Trophoblast cell (in vitro differentiated cells and primary cell): ENCODE data around the gene RFX8.

ENCODE experiments used
- DNase-seq, 2 donors: peaks; one replicate each; pipeline ENCODE4 v3.0.0-alpha.2; 2016
- H2AFZ ChIP-seq: 2 replicates; pipeline ENCODE4 v1.6.1; 2013; ENCODE audit warnings: low read length, moderate library complexity, mild to moderate bottlenecking; ENCODE audit not compliant: insufficient read depth, poor library complexity
- H2AK5ac ChIP-seq: 2 replicates; pipeline ENCODE4 v1.6.1; 2013; ENCODE audit warnings: mild to moderate bottlenecking, low read length
- H2BK120ac ChIP-seq: 2 replicates; pipeline ENCODE4 v1.6.1; 2013; ENCODE audit warnings: low read length, mild to moderate bottlenecking, moderate library complexity; ENCODE audit not compliant: insufficient read depth, poor library complexity
- H2BK12ac ChIP-seq: 2 replicates; pipeline ENCODE4 v1.6.1; 2013; ENCODE audit warnings: mild to moderate bottlenecking, low read length, moderate library complexity
- H2BK5ac ChIP-seq: 2 replicates; pipeline ENCODE4 v1.6.1; 2013; ENCODE audit warnings: low read length, low read depth, moderate library complexity, mild to moderate bottlenecking; ENCODE audit not compliant: poor library complexity
- H3K14ac ChIP-seq: 2 replicates; pipeline ENCODE4 v1.6.1; 2013; ENCODE audit warnings: mild to moderate bottlenecking, low read length
- H3K18ac ChIP-seq: 2 replicates; pipeline ENCODE4 v1.6.1; 2013; ENCODE audit warnings: mild to moderate bottlenecking, low read length
- H3K23ac ChIP-seq: 2 replicates; pipeline ENCODE4 v1.6.1; 2013; ENCODE audit warnings: low read length
- H3K27ac ChIP-seq: 2 replicates; pipeline ENCODE4 v1.5.1; 2013; ENCODE audit warnings: low read depth, mild to moderate bottlenecking, inconsistent platforms, low read length, moderate library complexity
- H3K27me3 ChIP-seq: 2 replicates; pipeline ENCODE4 v1.6.1; 2013; ENCODE audit warnings: inconsistent platforms, mild to moderate bottlenecking, low read length, moderate library complexity; ENCODE audit not compliant: insufficient read depth
- H3K36me3 ChIP-seq, 2 experiments: 1 replicate in 1 of 2; 2 replicates in 1 of 2; pipeline ENCODE4 v1.6.1; 2013; ENCODE audit warnings: low read length in 2 of 2, mild to moderate bottlenecking in 2 of 2, moderate library complexity in 1 of 2; ENCODE audit not compliant: insufficient read depth in 2 of 2, control insufficient read depth in 1 of 2
- H3K4ac ChIP-seq: 2 replicates; pipeline ENCODE4 v1.6.1; 2013; ENCODE audit warnings: low read depth, mild to moderate bottlenecking, low read length, moderate library complexity
- H3K4me1 ChIP-seq, 2 experiments: 1 replicate in 1 of 2; 2 replicates in 1 of 2; pipeline ENCODE4 v1.6.1; 2013; ENCODE audit warnings: low read length in 2 of 2, mild to moderate bottlenecking in 2 of 2, moderate library complexity in 1 of 2; ENCODE audit not compliant: insufficient read depth in 2 of 2, control insufficient read depth in 1 of 2
- H3K4me2 ChIP-seq: 2 replicates; pipeline ENCODE4 v1.6.1; 2013; ENCODE audit warnings: inconsistent platforms, mild to moderate bottlenecking, low read length, moderate library complexity
- H3K4me3 ChIP-seq: 2 replicates; pipeline ENCODE4 v1.5.1; 2013; ENCODE audit warnings: mild to moderate bottlenecking, low read depth, low read length, inconsistent platforms
- H3K79me1 ChIP-seq: one replicate; pipeline ENCODE4 v1.6.1; 2013; ENCODE audit warnings: low read length
- H3K79me2 ChIP-seq: 2 replicates; pipeline ENCODE4 v1.6.1; 2013; ENCODE audit warnings: low read length, mild to moderate bottlenecking; ENCODE audit not compliant: control insufficient read depth, insufficient read depth, poor library complexity
- H3K9ac ChIP-seq: 2 replicates; pipeline ENCODE4 v1.6.1; 2013; ENCODE audit warnings: mild to moderate bottlenecking, low read length
- H3K9me3 ChIP-seq: 2 replicates; pipeline ENCODE4 v1.6.1; 2013; ENCODE audit warnings: low read depth, mild to moderate bottlenecking, control low read depth, inconsistent platforms, low read length; ENCODE audit not compliant: insufficient read depth
- H4K12ac ChIP-seq: 2 replicates; pipeline ENCODE4 v1.6.1; 2013; ENCODE audit warnings: low read depth, mild to moderate bottlenecking, low read length, moderate library complexity
- H4K8ac ChIP-seq: 2 replicates; pipeline ENCODE4 v1.6.1; 2013; ENCODE audit warnings: low read depth, mild to moderate bottlenecking, low read length, moderate library complexity
- H4K91ac ChIP-seq: one replicate; pipeline ENCODE4 v1.6.1; 2013; ENCODE audit warnings: low read depth, mild to moderate bottlenecking, low read length, moderate library complexity
- WGBS: extraction: QIAGEN DNeasy Blood & Tissue Kit; methylation state at CpG from one replicate; pipeline ENCODE4 v1.1.7; 2013; ENCODE audit warnings: missing lambda C conversion rate; ENCODE audit not compliant: insufficient read length, insufficient coverage; ENCODE audit errors: extremely low coverage; 5-methylcytosine and 5-hydroxymethylcytosine counted together

The RFX8 gene

DNA sequence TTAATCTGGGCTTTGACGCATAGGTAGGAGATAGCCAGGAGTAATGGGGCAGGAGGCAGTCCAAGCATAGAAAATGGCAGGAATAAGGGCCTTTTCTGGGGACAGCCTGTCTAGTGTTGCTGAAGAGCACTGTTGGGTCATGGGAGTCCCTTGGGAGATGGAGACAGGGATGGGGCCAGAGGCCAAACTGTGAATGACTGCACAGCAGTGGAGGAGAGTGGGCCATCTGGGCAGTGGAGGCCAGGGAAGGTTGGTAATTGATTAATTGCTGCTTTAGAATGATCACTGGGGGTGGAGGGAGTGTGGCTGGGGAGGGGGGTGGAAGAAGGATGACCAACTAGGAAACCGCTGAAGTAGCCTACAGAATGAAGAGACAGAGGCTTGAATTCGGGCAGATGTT, 59.0 kb downstream of the RFX8 start:
- no CpG with 5 or more reads among the region's 3 CpGs for WGBS
- H3K9ac ChIP-seq, result no peak overlapping the region

GRCh38 chr2:101415220-101415619, 59.7 kb downstream of the RFX8 start:
- H3K9ac ChIP-seq, result no peak overlapping the region
- H4K91ac ChIP-seq, result no peak overlapping the region
- H3K4ac ChIP-seq, result no peak overlapping the region
- no peak overlapping the region for H2BK12ac ChIP-seq
- H4K8ac ChIP-seq, result no peak overlapping the region
- H3K27ac ChIP-seq, result no peak overlapping the region
- no peaks in the 10 kb centered on the region for H3K79me2 ChIP-seq
- peaks cover 4 to 6% of the 10 kb centered on the region in 2 experiments for H3K4me1 ChIP-seq
- no peak overlapping the region for H3K14ac ChIP-seq
- H3K18ac ChIP-seq, result no peak overlapping the region
- no peak overlapping the region for H3K23ac ChIP-seq
- no peak overlapping the region for H2BK120ac ChIP-seq
- H3K4me3 ChIP-seq, result no peak overlapping the region
- peaks cover under 1% of the 10 kb centered on the region for H3K9me3 ChIP-seq
- no peak overlapping the region for H4K12ac ChIP-seq
- H3K79me1 ChIP-seq, result no peaks in the 10 kb centered on the region
- no peaks in the 10 kb centered on the region for H3K36me3 ChIP-seq
- no peaks in the 10 kb centered on the region for H3K27me3 ChIP-seq
- H3K4me2 ChIP-seq, result no peak overlapping the region
- H2AK5ac ChIP-seq, result no peak overlapping the region
- H2BK5ac ChIP-seq, result no peak overlapping the region
- no peak overlapping the region for H2AFZ ChIP-seq
- no peak for DNase-seq
- WGBS, result no CpG with 5 or more reads among the region's 2 CpGs

More for the DNA sequence above, 59.0 kb downstream of the RFX8 start:
- Histone ChIP-seq H2BK5ac (no peak overlapping the region), H3K79me2 (no peaks in the 10 kb centered on the region), H2BK120ac (no peak overlapping the region), H3K9me3 (no peaks in the 10 kb centered on the region), H3K27me3 (no peaks in the 10 kb centered on the region), H3K36me3 (no peaks in the 10 kb centered on the region), H3K4me2 (no peak overlapping the region), H3K14ac (no peak overlapping the region), H3K27ac (no peak overlapping the region), H3K4me3 (no peak overlapping the region), H3K79me1 (no peaks in the 10 kb centered on the region), H2AK5ac (no peak overlapping the region), H3K23ac (no peak overlapping the region), H3K4ac (no peak overlapping the region), H3K4me1 (peaks cover 2 to 4% of the 10 kb centered on the region in 2 experiments), H3K18ac (no peak overlapping the region), H4K8ac (no peak overlapping the region), H4K91ac (no peak overlapping the region), H2BK12ac (no peak overlapping the region), H2AFZ (no peak overlapping the region), H4K12ac (no peak overlapping the region)
- DNase-seq, result no peak

DNA sequence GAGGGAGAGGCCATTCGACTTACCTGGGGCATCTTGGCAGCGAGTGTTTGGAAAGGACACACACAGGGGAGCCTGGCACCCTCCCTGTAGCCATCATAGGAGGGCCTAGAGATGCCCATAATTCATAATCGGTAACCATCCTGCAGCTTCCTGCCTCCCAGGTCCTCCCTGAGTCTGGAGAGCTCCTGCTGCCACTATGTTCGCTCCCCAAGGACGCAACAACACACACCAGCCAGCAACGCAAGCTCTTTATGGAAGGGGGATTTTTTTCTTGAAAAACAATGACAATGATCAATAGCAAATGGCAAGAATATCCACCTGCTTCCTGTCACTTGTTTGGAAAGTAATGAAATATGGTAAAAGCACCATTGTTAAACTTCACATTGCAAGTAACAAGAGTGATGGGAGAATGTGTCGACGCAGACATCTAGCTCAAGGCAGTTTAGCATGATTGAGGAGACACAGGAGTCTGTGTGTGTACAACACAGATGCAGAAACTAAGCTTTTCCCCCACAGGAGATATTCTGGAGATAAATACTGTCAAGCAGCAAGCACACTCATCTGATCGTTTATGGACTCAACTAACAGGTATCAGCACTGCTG, 62.7 kb downstream of the RFX8 start:
- no peak overlapping the region for H3K4ac ChIP-seq
- no peak overlapping the region for H2AFZ ChIP-seq
- no peak overlapping the region for H2AK5ac ChIP-seq
- no peaks in the 10 kb centered on the region for H3K27me3 ChIP-seq
- H3K79me1 ChIP-seq, result no peaks in the 10 kb centered on the region
- no peak overlapping the region for H3K4me3 ChIP-seq
- H3K18ac ChIP-seq, result no peak overlapping the region
- WGBS, result no CpG with 5 or more reads among the region's 9 CpGs
- H2BK12ac ChIP-seq, result no peak overlapping the region
- H3K4me2 ChIP-seq, result no peak overlapping the region
- no peak overlapping the region for H3K27ac ChIP-seq
- no peak for DNase-seq
- H3K23ac ChIP-seq, result no peak overlapping the region
- no peak overlapping the region for H2BK120ac ChIP-seq
- no peak overlapping the region for H4K8ac ChIP-seq
- H3K9me3 ChIP-seq, result peaks cover 4% of the 10 kb centered on the region
- H3K9ac ChIP-seq, result no peak overlapping the region
- H2BK5ac ChIP-seq, result no peak overlapping the region
- H4K12ac ChIP-seq, result no peak overlapping the region
- peaks cover 7 to 10% of the 10 kb centered on the region in 2 experiments for H3K4me1 ChIP-seq
- no peaks in the 10 kb centered on the region for H3K79me2 ChIP-seq
- H3K36me3 ChIP-seq, result no peaks in the 10 kb centered on the region
- no peak overlapping the region for H3K14ac ChIP-seq
- no peak overlapping the region for H4K91ac ChIP-seq

DNA sequence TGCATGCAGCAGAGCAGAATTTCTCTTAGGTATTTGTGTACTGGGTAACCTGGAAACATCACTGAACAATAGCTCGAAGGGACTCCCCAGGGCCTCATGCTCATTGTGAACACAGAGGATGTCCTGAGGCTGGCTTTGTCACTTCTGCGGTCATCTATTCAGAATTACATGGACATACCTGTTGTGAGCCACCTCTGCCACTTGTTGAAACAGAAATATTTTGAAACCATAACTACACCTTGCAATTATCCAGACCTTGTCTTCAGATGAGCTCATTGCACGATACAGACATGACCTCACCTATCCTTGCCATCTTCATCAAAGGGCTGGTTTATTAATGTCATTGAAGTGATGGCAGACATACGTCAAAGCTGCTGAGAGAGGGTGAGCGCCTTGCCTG, 64.2 kb downstream of the RFX8 start:
- H3K36me3 ChIP-seq, result no peaks in the 10 kb centered on the region
- peak; percentile 99 to 100 for DNase-seq
- H3K9ac ChIP-seq, result no peak overlapping the region
- no peak overlapping the region for H2BK12ac ChIP-seq
- H4K8ac ChIP-seq, result no peak overlapping the region
- no peak overlapping the region for H3K4me2 ChIP-seq
- no peak overlapping the region for H2AK5ac ChIP-seq
- no peak overlapping the region for H3K14ac ChIP-seq
- no peak overlapping the region for H3K23ac ChIP-seq
- no peak overlapping the region for H3K27ac ChIP-seq
- no peaks in the 10 kb centered on the region for H3K79me2 ChIP-seq
- no peak overlapping the region for H2AFZ ChIP-seq
- H3K27me3 ChIP-seq, result no peaks in the 10 kb centered on the region
- H4K91ac ChIP-seq, result no peak overlapping the region
- H2BK120ac ChIP-seq, result no peak overlapping the region
- peaks cover 7 to 10% of the 10 kb centered on the region in 2 experiments for H3K4me1 ChIP-seq
- no peak overlapping the region for H3K4me3 ChIP-seq
- no peak overlapping the region for H2BK5ac ChIP-seq
- WGBS, result no CpG with 5 or more reads among the region's 5 CpGs
- no peak overlapping the region for H3K4ac ChIP-seq
- H4K12ac ChIP-seq, result no peak overlapping the region
- no peak overlapping the region for H3K18ac ChIP-seq
- no peaks in the 10 kb centered on the region for H3K79me1 ChIP-seq
- peaks cover 4% of the 10 kb centered on the region for H3K9me3 ChIP-seq
